H7 (cell line): ENCODE data around the gene MROH8. TPM values are rescaled to one million over a fixed set of nuclear protein-coding genes. Genes with fewer than 3 reads are reported as not detected.

Experiments used
- DNase-seq: peaks from one replicate; pipeline ENCODE4 v3.0.0; 2012
- H3K27me3 ChIP-seq: 2 replicates; pipeline ENCODE4 v1.6.0; 2011; ENCODE audit warnings: mild to moderate bottlenecking, low read length; ENCODE audit not compliant: control insufficient read depth, insufficient read depth
- H3K36me3 ChIP-seq: replicated peaks from 2 replicates; pipeline ENCODE4 v1.5.1; 2011; ENCODE audit warnings: low read length; ENCODE audit not compliant: control insufficient read depth, insufficient read depth
- H3K4me3 ChIP-seq: 2 replicates; pipeline ENCODE4 v1.5.1; 2011; ENCODE audit warnings: low read depth, mild to moderate bottlenecking, control low read depth, low read length, moderate library complexity; ENCODE audit not compliant: insufficient read depth
- total RNA-seq: library from RNA; depleted of rRNA; stranded (reverse); fragments of >200 nt; shearing (Covaris generic); gene quantifications from 2 replicates; pipeline ENCODE4 v1.2.3, GENCODE V29; 2014; rRNA removed

The MROH8 gene
- 1.1 and 1.3 TPM in 2 replicates for total RNA-seq

DNA sequence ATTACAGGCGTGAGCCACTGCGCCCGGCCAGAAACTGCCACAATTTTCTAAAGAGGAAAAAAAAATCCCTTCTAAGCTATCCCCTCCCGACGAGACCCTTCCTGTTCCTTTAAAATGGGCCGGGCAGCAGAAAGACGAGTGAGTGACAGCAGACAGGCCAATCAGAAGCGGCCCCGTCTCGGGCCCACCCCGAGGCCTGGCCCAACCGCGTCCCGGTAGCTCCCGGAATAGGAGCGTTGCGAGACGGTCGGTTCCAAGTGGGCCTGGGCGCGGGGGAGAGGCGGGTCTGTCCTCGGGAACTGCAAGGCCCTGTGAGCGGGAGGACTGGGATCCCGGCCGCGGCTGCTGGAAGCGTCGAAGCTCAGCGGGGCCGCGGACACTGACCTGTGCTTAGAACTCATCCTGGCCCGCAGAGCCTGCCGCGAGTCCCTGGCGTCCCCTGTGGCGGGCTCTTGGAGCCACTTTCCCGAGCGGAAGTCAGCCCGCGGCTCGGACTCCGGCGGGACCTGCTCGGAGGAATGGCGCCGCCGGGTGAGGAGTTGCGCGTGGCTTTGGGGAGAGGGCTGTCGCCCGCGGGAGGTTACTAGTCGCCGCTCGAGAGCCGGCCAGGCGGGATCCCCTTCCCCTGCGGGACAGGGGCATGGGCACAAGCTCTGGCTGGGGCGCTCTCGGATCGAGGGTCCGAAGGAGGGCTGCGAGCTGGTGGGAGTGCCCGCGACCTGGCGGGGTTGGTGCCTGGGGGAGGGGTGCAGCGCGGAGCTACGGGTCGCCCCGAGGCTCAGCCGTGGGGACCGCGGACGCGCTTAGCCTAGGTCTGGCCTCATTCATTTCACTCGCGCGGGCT, at the start of gene MROH8, which contains the start of gene RPN2:
MROH8 (minus strand) TSS at position 710 of the 844 bp plus-strand sequence.
RPN2 (plus strand) TSS at position 492 of the 844 bp plus-strand sequence; CDS start at position 519, 27 bp downstream.
- Histone ChIP-seq H3K4me3 (peak within 1 kb of the TSS; percentile 99), H3K36me3 (peaks cover 4% of the 10 kb centered on the region), H3K27me3 (no peaks in the 10 kb centered on the region)
- DNase-seq, result peak; percentile 98

GRCh38 chr20:37228656-37229055, 49.3 kb upstream of the MROH8 start:
- Histone ChIP-seq H3K4me3 (no peak overlapping the region), H3K36me3 (peaks cover 57% of the 10 kb centered on the region), H3K27me3 (no peaks in the 10 kb centered on the region)
- DNase-seq, result no peak

DNA sequence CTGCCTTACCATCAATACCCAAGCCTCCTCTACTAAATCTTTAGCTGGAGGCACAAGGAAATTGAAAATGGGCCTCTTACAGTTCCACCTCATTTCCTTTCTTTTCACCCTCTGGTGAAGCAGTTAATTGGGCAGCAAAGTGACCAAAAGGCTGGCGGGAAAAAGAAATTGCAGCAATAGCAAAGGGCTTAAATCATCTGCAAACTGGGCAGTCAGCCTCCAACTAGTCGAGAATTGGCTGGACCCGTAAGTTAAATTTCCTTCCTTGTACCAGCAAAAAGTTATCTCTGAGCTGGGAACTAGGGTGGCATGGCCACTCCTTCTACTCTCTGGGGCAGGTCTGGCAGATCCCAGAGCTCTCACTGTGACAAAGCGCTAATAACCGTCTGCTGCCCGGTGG, 48.7 kb upstream of the MROH8 start:
- Histone ChIP-seq H3K4me3 (no peak overlapping the region), H3K36me3 (peaks cover 59% of the 10 kb centered on the region), H3K27me3 (no peaks in the 10 kb centered on the region)
- DNase-seq, result no peak

GRCh38 chr20:37226889-37227288, 47.5 kb upstream of the MROH8 start:
- Histone ChIP-seq H3K36me3 (peaks cover 57% of the 10 kb centered on the region), H3K27me3 (no peaks in the 10 kb centered on the region), H3K4me3 (no peak overlapping the region)
- no peak for DNase-seq

- Histone ChIP-seq H3K27me3 (no peaks in the 10 kb centered on the region), H3K4me3 (no peak overlapping the region), H3K36me3 (peaks cover 45% of the 10 kb centered on the region)
- DNase-seq, result no peak
Observed at GRCh38 chr20:37225146-37225545, 45.8 kb upstream of the MROH8 start.

GRCh38 chr20:37223053-37223452, 43.7 kb upstream of the MROH8 start:
- no peak for DNase-seq
- Histone ChIP-seq H3K36me3 (peaks cover 37% of the 10 kb centered on the region), H3K4me3 (no peak overlapping the region), H3K27me3 (no peaks in the 10 kb centered on the region)

DNA sequence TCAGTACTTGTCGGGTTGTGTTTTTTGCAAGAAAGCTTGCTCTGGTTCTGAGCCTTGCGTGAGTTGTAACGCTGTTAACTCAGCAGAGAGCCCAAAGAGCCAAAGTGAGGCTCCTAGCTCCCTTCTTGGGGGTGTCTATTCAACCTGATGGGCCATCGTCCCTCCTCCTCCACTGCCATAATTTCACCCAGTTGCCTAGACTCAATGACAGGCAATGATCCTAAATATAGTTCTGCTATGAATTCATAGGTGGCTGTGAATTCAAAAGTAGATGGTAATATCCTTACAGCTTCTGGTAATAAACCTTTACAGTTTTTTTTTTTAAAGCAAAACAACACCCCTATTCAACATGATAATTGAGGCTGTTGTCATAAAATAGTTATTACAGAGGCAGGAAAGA, 42.7 kb upstream of the MROH8 start:
- no peak overlapping the region for H3K4me3 ChIP-seq
- H3K27me3 ChIP-seq, result no peaks in the 10 kb centered on the region
- H3K36me3 ChIP-seq, result peaks cover 30% of the 10 kb centered on the region
- no peak for DNase-seq

DNA sequence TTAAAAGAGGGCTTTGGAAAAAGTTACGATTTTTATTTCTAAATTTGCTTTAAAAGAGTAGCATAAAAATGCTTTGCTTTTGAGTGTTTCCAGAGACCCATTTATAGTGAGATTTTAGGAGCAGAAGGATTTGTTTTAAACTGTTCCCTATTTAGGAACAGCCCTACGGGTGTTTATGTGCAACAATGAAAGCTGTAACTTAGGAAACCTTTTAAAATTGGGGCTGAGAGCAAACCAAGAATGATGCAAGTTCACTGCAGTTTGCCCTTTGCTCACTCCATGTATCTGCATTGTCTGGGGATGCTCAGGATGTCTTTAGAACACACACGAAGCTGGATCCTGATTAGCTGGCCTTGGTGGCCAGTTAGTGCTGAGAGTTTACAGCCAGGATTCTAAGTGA, 41.4 kb upstream of the MROH8 start:
- no peak for DNase-seq
- H3K27me3 ChIP-seq, result no peaks in the 10 kb centered on the region
- H3K36me3 ChIP-seq, result peaks cover 26% of the 10 kb centered on the region
- no peak overlapping the region for H3K4me3 ChIP-seq

DNA sequence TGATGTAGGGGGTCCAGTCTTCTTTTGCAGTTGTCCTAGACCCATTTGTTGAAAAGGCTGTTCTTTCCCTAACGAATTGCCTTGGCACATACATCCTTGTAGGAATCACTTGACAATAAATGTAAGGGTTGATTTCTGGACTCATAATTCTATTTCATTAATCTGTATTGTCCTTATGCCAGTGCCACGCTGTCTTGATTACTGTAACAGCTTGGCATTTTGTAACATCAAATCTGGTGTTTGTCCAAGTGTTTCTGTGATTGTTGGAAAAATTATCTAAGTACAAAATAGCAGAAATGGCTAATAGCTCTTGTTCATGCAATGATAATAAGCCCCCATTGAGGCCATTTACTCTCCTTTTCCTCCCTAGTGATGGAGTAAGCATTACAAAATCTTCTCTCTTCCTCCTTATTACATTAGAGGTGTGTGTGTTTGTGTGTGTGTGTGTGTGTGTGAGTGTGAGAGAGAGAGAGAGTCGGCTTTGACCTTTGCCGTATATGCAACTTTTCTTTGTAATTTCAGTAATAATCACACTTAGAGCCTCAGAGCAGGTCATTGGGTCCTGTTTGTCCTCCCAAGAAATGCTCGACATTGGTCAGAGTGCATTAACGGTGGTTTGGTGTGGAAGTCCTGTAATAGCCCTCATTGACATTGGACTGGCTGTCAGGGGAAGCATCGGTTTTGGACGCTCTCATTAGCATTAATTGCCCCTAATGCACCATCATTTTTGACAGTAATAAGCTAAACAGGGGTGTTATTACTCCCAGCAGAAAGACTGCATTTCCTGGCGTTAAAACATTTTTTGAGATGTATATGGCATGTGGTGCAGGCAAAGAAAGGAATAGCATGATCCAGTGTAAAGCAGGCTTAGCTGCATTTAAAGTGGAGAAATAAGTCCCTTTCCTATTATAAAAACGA, 40.7 kb upstream of the MROH8 start:
- H3K4me3 ChIP-seq, result no peak overlapping the region
- DNase-seq, result no peak
- no peaks in the 10 kb centered on the region for H3K27me3 ChIP-seq
- H3K36me3 ChIP-seq, result peaks cover 20% of the 10 kb centered on the region

DNA sequence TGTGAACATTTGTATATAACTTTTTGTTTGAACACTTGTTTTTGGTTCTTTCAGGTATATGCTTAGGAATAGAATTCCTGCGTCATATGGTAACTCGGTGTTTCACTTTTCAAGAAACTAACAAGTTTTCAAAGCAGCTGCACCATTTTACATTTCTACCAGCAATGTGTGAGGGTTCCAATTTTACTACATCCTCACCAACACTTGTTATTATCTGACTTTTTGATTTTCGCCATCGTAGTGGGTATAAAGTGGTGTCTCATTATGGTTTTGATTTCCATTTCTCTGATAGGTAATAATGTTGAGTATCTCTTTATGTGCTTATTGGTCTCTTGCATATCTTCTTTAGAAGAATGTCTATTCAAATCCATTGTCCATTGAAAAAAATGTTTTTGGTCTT, 39.6 kb upstream of the MROH8 start:
- Histone ChIP-seq H3K36me3 (peaks cover 12% of the 10 kb centered on the region), H3K4me3 (no peak overlapping the region), H3K27me3 (no peaks in the 10 kb centered on the region)
- DNase-seq, result no peak

DNA sequence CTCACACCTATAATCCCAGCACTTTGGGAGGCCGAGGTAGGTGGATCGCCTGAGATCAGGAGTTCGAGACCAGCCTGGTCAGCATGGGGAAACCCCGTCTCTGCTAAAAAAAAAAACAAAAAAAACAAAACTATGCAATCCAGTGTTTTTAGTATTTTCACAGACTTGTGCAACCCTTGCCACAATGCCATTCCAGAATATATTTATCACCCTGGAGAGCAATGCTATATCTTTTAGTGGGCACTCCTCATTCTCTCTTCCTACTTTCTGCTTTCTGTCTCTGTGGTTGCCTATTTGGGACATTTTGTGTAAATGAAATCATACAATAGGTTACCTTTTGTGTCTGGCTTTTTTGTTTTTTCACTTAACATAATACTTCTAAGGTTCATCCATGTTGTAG, 39.1 kb upstream of the MROH8 start:
- no peak overlapping the region for H3K4me3 ChIP-seq

GRCh38 chr20:37209661-37210314, 30.4 kb upstream of the MROH8 start:
- H3K36me3 ChIP-seq, result peaks cover 30% of the 10 kb centered on the region
- no peaks in the 10 kb centered on the region for H3K27me3 ChIP-seq
- H3K4me3 ChIP-seq, result no peak overlapping the region
- DNase-seq, result no peak

More for the DNA sequence above, 39.1 kb upstream of the MROH8 start:
- DNase-seq, result no peak
- Histone ChIP-seq H3K27me3 (no peaks in the 10 kb centered on the region), H3K36me3 (peaks cover 8% of the 10 kb centered on the region)

DNA sequence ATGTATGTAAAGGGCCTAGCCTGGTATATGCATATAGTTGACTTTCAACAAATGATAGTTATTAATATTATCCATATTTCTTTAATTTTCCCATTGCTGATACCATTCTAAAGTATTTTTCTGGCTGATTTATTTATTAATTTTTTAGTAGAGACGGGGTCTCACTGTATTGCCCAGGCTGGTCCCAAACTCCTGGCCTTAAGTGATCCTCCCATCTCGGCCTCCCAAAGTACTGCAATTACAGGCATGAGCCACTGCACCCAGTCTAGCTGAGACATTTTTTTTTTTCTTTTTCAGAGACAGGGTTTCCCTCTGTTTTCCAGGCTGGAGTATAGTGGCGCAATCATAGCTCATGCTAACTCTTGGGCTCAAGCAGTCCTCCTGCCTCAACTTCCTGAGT, 29.8 kb upstream of the MROH8 start:
- no peak for DNase-seq
- Histone ChIP-seq H3K4me3 (no peak overlapping the region), H3K36me3 (peaks cover 34% of the 10 kb centered on the region), H3K27me3 (no peaks in the 10 kb centered on the region)

DNA sequence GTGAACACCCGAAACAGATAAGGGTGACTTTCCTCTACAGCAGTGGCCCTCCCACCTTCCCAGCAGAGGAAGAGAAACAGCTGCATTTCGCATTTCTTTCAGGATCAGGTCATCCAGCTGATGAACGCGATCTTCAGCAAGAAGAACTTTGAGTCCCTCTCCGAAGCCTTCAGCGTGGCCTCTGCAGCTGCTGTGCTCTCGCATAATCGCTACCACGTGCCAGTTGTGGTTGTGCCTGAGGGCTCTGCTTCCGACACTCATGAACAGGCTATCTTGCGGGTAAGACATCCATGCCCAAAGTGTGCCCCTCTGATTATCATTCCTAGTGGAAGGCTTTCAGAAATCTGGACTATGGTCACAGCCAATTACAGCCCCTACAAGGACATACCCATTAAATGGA, 27.8 kb upstream of the MROH8 start:
- Histone ChIP-seq H3K36me3 (peaks cover 43% of the 10 kb centered on the region), H3K27me3 (no peaks in the 10 kb centered on the region), H3K4me3 (no peak overlapping the region)
- DNase-seq, result no peak
